ENCODE data around the gene L3MBTL2. TPM values are rescaled to one million over a fixed set of nuclear protein-coding genes. Genes with fewer than 3 reads are reported as not detected.

L3MBTL2 gene
- total RNA-seq, 1 donor from 2014 or later, result 30.3 TPM

- Mint-ChIP-seq H3K27ac (no peak overlapping the region), H3K4me3 (ENCODE audit: low read depth) (no peak overlapping the region), H3K36me3 (ENCODE audit: insufficient read depth) (peaks cover 10% of the 10 kb centered on the region), H3K27me3 (no peaks in the 10 kb centered on the region), H3K4me1 (ENCODE audit: low read depth) (no peaks in the 10 kb centered on the region), H3K9me3 (ENCODE audit: low read depth) (no peaks in the 10 kb centered on the region)
- no peak for TF ChIP-seq CTCF (IDR thresholded peaks at IDR 0.05; ENCODE audit: unreplicated experiment)
- DNase-seq (ENCODE audit: low spot score, unreplicated experiment), result no peak
Measured at GRCh38 chr22:41248758-41249157, 43.6 kb downstream of the L3MBTL2 start.

- no peaks in the 10 kb centered on the region for H3K4me1 Mint-ChIP-seq (ENCODE audit: low read depth)
- DNase-seq (ENCODE audit: low spot score, unreplicated experiment), result no peak
- no peak overlapping the region for H3K4me3 Mint-ChIP-seq (ENCODE audit: low read depth)
- peaks cover 11% of the 10 kb centered on the region for H3K36me3 Mint-ChIP-seq (ENCODE audit: insufficient read depth)
- H3K27ac Mint-ChIP-seq, result no peak overlapping the region
- no peaks in the 10 kb centered on the region for H3K9me3 Mint-ChIP-seq (ENCODE audit: low read depth)
- no peaks in the 10 kb centered on the region for H3K27me3 Mint-ChIP-seq
- no peak for TF ChIP-seq CTCF (IDR thresholded peaks at IDR 0.05; ENCODE audit: unreplicated experiment)
Measured at GRCh38 chr22:41249442-41249841, 44.3 kb downstream of the L3MBTL2 start.

GRCh38 chr22:41250127-41250526, 45.0 kb downstream of the L3MBTL2 start:
- TF ChIP-seq CTCF (IDR thresholded peaks at IDR 0.05; ENCODE audit: unreplicated experiment), result no peak
- no peak overlapping the region for H3K4me3 Mint-ChIP-seq (ENCODE audit: low read depth)
- peaks cover 9% of the 10 kb centered on the region for H3K36me3 Mint-ChIP-seq (ENCODE audit: insufficient read depth)
- no peak for DNase-seq (ENCODE audit: low spot score, unreplicated experiment)
- H3K27ac Mint-ChIP-seq, result no peak overlapping the region
- H3K4me1 Mint-ChIP-seq (ENCODE audit: low read depth), result no peaks in the 10 kb centered on the region
- no peaks in the 10 kb centered on the region for H3K9me3 Mint-ChIP-seq (ENCODE audit: low read depth)
- H3K27me3 Mint-ChIP-seq, result no peaks in the 10 kb centered on the region

- no peak overlapping the region for H3K4me3 Mint-ChIP-seq (ENCODE audit: low read depth)
- no peak for TF ChIP-seq CTCF (IDR thresholded peaks at IDR 0.05; ENCODE audit: unreplicated experiment)
- H3K27me3 Mint-ChIP-seq, result no peaks in the 10 kb centered on the region
- no peaks in the 10 kb centered on the region for H3K9me3 Mint-ChIP-seq (ENCODE audit: low read depth)
- no peak overlapping the region for H3K27ac Mint-ChIP-seq
- DNase-seq (ENCODE audit: low spot score, unreplicated experiment), result no peak
- peaks cover 9% of the 10 kb centered on the region for H3K36me3 Mint-ChIP-seq (ENCODE audit: insufficient read depth)
- no peaks in the 10 kb centered on the region for H3K4me1 Mint-ChIP-seq (ENCODE audit: low read depth)
Measured at GRCh38 chr22:41252365-41252764, 47.3 kb downstream of the L3MBTL2 start.

- no peaks in the 10 kb centered on the region for H3K4me1 Mint-ChIP-seq (ENCODE audit: low read depth)
- H3K4me3 Mint-ChIP-seq (ENCODE audit: low read depth), result no peak overlapping the region
- no peaks in the 10 kb centered on the region for H3K27me3 Mint-ChIP-seq
- peaks cover 4% of the 10 kb centered on the region for H3K36me3 Mint-ChIP-seq (ENCODE audit: insufficient read depth)
- H3K27ac Mint-ChIP-seq, result no peak overlapping the region
- H3K9me3 Mint-ChIP-seq (ENCODE audit: low read depth), result no peaks in the 10 kb centered on the region
- TF ChIP-seq CTCF (IDR thresholded peaks at IDR 0.05; ENCODE audit: unreplicated experiment), result no peak
- DNase-seq (ENCODE audit: low spot score, unreplicated experiment), result no peak
Measured at GRCh38 chr22:41254230-41254629, 49.1 kb downstream of the L3MBTL2 start.

All from progenitor cell of endocrine pancreas (in vitro differentiated cells).